ENCODE results near the gene DMRTC2.

DMRTC2 gene

DNA sequence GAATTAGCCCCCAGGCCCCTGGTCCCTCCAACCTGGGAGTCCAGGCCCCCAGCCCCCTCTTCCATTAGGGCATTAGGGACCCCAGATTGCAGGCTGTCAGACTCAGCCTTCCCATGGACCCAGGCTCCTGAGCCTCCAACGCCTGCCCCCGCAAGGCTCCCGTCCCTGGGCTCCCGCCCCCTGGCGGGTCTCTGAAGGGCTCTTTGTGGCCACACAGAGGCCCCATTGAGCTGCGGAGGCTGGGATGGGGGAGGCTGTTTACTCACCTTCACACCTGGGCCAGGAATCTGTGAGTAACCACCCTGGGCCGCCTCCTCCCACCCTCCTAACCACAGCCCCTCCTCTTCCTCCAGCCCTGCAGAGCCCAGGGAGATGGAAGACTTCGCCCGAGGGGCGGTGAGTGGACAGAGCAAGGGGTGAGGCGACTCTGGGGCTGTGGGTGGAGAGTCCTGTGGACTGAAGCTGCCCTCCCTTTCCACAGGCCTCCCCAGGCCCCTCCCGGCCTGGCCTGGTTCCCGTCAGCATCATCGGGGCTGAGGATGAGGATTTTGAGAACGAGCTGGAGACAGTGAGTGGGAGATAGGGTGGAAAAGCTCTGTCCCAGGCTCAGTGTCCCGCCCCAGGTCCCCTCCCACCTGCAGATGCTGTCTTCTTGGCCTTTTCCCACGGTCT lies 43.0 kb downstream of the DMRTC2 start:
- DNase-seq (ENCODE audit: extremely low read depth in 1 of 2, low read depth in 1 of 2), result peak; percentile 81 to 89

DNA sequence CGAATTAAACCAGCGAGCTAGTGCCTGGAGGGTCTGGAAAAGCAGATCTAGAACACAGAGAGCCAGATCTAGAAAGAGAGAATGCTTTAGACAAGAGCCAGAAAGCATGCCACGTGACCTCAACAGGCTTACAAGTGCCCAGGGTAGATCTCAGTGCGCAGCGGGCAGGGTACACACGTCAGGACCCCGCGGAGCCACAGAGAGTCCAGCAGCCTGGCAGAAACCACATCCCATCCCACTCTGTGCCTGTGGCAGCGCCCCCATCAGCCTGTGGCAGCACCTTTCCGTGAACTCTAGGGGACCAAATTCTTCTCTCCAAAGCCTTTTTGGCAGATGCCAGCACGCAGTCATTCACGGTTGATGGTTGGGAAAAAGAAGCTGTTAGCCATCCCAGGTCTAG lies 44.1 kb downstream of the DMRTC2 start:
- DNase-seq (ENCODE audit: extremely low read depth in 1 of 2, low read depth in 1 of 2), result no peak

DNA sequence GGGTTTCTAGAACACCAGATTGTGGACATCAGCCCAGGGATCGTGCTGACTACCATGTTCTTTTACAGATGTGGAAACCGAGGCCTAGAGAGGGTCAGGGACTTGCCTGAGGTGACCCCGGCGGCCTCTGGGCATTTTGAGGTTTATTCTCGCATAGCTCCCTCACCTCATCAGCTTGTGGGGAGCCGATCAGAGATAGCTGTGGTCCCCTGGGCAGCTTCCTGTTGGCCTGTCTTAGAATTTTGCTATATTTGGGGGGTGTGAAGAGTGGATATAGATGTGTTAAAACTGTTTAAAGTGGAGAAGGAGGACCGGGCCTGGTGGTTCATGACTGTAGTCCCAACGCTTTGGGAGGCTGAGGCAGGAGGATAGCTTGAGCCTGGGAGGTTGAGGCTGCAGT lies 45.1 kb downstream of the DMRTC2 start:
- no peak for DNase-seq (ENCODE audit: extremely low read depth in 1 of 2, low read depth in 1 of 2)

DNA sequence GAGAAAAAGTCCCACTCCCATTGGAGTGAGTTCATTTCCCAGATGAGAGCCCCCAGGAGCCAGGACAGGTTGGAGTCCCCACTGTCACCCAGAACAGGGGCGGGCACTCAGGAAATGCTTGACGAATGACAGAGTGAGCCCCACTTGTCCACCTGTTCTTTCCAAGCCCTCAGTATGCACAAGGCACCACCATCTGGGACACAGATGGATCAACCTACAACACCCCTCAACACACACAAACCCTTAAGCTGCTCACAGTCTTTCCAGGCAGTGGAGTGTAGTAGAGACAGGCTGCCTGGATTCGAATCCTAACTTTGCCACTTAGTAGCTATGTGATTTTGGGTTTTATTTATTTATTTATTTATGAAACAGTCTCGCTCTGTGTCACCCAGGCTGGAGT lies 46.1 kb downstream of the DMRTC2 start:
- no peak for DNase-seq (ENCODE audit: extremely low read depth in 1 of 2, low read depth in 1 of 2)

DNA sequence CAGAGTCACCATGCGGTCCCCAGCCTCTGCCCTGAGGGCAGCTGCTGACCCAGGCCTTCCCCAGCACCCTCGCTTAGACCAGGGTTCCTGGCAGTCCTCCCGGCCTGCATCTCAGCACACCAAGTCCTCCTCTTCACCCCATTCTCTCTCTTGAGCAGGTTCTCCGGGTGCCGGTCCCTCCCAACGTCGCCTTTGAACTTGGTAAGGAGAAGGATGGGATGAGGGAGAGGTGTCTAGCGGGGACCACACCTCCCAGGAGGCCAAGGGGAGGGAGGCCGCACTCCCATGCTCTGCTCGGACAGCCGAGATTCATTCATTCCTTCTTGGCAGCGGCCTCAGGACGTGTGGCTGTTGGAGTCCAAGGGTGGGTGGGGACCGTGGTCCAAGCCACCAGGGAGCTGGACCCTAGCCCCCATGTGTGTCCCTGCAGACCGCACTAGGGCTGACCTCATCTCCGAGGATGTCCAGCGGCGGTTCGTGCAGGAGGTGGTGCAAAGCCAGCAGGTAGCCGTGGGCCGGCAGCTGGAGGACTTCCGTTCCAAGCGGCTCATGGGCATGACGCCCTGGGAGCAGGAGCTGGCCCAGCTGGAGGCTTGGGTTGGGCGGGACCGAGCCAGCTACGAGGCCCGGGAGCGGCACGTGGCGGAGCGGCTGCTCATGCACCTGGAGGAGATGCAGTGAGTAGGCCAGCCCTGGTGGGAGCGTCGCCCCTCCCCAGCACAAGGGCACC lies 47.5 kb downstream of the DMRTC2 start:
- no peak for DNase-seq (ENCODE audit: extremely low read depth in 1 of 2, low read depth in 1 of 2)

DNA sequence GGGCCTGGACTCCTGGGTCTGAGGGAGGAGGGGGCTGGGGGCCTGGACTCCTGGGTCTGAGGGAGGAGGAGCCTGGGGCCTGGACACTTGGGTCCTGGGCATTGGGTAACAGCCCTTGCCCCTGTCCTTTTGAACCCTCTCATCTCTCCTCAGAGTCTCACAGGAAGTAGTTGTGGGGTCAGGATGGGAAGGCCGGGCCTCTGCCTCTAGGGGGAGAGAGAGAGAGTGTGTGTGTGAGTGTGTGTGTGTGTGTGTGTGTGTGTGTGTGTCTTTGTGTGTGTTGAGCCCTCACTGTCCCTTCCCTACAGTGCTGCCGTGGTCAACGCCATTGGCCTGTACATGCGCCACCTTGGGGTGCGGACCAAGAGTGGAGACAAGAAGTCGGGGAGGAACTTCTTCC lies 49.1 kb downstream of the DMRTC2 start:
- DNase-seq (ENCODE audit: extremely low read depth in 1 of 2, low read depth in 1 of 2), result no peak

DNA sequence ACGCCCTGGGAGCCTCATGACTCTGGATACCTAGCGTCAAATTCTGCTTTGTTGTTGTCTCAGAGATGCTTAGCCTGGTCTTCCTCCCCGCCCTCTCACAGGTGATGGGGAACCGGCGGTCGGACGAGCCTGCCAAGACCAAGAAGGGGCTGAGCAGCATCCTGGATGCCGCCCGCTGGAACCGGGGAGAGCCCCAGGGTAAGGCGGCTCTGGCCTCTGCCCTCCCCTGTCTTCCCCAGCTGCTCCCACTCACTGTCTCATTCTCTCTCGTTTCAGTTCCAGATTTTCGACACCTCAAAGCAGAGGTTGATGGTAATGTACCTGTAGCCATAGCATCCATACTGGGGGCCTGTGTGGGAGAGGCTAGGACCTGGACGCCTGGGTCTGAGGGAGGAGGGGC lies 49.5 kb downstream of the DMRTC2 start:
- no peak for DNase-seq (ENCODE audit: extremely low read depth in 1 of 2, low read depth in 1 of 2)

DNA sequence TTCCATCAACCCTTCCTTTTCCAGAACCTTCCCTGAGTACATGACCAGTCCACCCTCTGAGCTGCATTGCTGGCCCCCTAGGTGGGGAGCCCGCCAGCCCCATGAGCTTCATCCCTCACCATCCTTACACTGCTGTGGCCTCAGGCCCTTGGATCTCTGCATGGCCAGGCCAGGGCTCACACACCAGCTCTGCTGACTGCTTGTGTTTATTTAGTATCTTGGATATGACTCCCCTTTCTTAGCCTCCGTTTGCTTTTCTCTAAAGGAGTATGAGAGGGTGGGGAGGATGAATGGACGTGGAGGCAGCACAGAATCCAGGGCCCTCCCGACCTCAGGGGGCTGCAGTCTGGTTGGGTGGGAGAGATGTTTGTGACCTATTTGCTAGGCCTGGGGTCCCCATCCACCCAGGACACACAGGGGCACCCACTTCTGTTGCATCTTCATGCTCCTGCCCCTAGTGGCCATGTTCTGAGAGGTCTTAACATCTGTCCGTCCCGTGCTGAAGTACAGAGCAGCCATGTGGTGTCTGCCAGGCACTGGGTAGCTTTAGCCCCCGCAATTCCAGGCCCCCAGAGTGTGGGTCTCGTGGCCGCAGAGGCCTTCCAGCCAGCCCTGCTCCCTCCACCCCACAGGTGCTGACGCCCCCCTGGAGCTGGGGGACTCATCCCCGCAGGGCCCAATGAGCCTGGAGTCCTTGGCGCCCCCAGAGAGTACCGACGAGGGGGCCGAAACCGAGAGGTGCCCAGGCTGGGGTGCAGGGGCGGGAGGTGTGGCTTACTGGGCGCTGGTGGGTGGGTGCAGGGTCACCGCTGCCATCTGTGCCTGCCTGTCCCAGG lies 51.1 kb downstream of the DMRTC2 start:
- no peak for DNase-seq (ENCODE audit: extremely low read depth in 1 of 2, low read depth in 1 of 2)

DNA sequence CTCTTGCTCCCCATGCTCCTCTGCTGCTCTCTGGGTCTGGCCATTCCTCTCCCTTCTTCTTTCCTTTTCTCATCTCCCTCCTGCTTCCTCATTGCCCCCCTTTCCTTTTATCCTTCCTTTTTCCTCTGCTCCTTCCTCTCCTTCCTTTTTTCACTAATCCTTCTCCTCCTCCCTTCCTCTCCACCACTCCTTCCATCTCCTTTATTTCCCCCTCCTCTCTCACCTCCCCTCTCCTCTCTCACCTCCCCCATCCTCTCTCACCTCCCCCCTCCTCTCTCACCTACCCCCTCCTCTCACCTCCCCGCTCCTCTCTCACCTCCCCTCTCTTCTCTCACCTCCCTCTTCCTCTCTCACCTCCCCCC lies 51.7 kb downstream of the DMRTC2 start:
- no peak for DNase-seq (ENCODE audit: extremely low read depth in 1 of 2, low read depth in 1 of 2)

DNA sequence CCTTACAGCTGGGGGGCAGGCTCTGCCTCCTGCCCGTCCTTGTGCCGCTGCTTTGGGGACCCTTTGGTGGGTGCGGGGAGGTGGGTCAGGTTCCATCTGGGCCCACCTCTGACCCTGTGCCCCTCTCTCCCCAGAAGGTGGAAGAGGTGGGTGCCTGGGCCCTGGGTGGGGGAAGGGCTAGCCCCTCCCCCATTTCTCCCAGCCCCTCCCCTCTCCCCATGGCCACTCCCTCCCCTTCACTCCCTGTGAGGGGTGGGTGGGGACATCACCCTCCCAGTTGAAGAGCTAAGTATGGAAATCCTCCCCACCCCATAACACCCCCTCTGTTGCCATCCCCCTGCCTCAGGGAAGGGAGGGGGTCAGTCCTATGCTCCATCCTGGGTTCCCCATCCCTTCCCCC lies 52.3 kb downstream of the DMRTC2 start:
- DNase-seq (ENCODE audit: extremely low read depth in 1 of 2, low read depth in 1 of 2), result no peak

DNA sequence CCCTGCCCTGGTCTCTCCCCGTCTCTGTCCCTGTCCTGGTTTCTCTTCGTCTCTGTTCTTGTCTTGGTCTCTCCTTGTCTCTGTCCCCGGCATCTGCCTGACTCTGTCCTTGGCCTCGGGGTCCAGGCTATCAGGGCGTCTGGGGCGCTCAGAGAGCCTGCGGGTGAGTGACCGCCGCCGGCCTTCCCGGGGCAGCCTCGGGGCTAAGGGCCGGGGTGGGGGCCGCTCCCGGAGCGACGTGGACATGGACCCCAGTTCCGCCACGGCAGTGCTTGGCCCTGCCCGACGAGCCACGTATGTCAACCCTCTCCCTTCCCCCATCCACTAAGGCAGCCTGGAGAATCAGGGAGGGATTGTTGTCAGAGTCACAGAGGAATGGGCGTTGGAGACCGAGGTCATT lies 53.0 kb downstream of the DMRTC2 start:
- DNase-seq (ENCODE audit: extremely low read depth in 1 of 2, low read depth in 1 of 2), result no peak

DNA sequence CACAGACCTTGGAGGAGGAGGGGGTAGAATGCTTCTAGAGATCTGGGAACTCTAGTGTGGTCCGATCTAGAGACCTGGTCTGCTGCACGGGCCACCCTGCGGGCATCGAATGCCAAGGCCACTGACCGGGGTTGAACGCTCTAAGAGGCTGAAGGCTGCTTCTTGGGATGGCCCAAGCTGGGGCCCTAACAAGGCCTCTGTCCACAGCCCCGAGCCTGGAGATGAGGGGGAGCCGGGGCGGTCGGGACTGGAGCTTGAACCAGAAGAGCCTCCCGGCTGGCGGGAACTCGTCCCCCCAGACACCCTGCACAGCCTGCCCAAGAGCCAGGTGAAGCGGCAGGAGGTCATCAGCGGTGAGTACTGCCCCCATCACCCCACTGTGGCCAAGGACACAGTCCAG lies 53.4 kb downstream of the DMRTC2 start:
- no peak for DNase-seq (ENCODE audit: extremely low read depth in 1 of 2, low read depth in 1 of 2)

All from activated CD8-positive, alpha-beta memory T cell treated with anti-CD3 and anti-CD28 coated beads for 1 hour (primary cell).